GM21717 (cell line): ENCODE data around the gene RRM2.
A peak's percentile ranks its signal among the peaks of the same experiment; 100 is the strongest.

Experiments
- ATAC-seq: cut with Tn5 transposase; IDR thresholded peaks from one replicate; pipeline ENCODE4 v1.9.1; 2021; ENCODE audit warnings: mild to moderate bottlenecking, moderate library complexity; ENCODE audit not compliant: unreplicated experiment

The RRM2 gene

GRCh38 chr2:10122500-10123280 is at the start of gene RRM2:
Gene RRM2 (plus strand): TSS chr2:10122739. CDS start chr2:10122799, 60 bp downstream.
- ATAC-seq = peak; percentile 66

GRCh38 chr2:10073706-10074105 is 48.8 kb upstream of the RRM2 start:
- no peak for ATAC-seq

- no peak for ATAC-seq
Observed at GRCh38 chr2:10075101-10075500, 47.4 kb upstream of the RRM2 start.

GRCh38 chr2:10075571-10076209 is 46.8 kb upstream of the RRM2 start:
- ATAC-seq = no peak

GRCh38 chr2:10076511-10076910 is 46.0 kb upstream of the RRM2 start:
- no peak for ATAC-seq

DNA sequence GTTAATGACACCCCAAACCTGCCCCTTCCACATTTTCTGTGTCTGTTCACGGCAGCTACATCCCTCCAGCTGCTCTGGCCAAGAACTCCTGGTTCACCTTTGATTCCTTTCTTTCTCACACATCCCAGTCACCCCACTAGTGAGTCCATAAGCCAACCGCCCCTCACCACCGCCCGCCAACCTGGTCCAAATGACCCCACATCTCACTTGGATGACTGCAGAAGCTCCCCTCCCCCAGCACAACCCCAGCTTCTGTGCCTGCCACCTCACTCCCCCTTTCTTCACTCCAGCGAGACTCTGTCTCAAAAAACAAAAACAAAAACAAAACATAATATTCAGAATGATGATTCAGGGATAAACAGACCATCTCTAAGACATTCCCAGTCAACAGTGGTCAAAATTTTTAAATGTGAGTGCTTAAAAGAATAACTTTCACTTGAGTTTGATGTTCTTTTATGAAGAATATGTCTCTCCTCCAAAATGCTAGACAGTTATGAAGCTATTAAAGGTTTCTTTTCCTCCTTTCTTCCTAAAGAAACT is 45.5 kb upstream of the RRM2 start:
- no peak for ATAC-seq

- no peak for ATAC-seq
Observed at GRCh38 chr2:10078001-10078400, 44.5 kb upstream of the RRM2 start.

DNA sequence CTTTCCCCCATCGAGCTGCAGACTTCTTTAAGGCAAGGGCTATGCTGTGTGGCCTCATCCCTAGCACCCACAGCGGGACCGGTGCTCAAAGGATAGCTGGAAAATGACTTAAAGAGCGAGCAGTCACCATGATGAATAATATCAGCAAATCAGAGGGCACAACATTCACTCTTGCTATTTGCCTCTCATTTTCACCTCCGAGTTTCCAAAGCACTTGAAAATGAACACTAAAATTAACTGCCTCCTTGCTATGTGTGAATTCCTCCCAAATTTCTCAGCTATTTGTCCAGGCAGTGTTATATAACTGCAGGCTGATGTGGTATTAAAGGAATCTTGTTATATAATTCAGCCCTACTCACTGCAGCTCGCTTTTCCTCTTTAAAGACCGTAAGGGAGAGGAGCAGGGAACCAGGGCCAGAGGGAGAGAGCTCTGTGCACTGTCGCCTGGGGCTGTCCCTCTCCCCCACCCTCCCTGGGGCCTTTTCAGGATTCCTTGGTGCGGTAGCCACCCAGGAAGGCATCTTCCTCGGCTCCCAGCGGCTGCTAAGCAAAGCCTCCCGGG is 43.8 kb upstream of the RRM2 start:
- no peak for ATAC-seq

DNA sequence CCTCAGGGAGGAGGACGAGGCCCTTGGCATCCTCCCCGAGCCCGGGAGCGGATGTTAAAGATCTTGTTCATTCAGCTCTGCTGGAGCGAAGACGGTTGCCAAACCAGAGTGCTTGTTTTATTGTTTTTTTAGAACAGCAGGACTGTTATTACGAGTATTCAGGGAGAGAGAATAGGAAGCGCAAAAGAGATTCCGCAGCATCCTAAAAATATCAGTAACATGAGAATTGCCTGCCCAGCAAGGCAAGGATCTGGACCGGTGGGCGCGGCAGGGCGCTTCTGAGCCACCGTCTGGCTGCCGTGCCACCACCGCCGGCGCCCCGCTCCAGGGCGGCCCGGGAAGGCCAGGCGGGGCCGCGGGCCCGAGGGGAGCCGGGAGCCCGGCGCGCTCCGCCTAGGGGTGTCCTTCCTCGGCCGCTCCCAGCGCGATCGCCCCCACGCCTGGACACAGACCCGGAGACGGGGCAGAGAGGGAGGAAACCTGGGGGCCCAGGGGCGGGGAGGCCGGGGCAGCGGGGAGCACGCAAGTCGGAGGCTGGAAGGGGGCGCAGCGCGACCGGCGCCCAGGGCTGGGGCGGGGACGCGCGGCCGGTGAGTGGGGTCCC is 43.2 kb upstream of the RRM2 start:
- no peak for ATAC-seq

- ATAC-seq = no peak
Observed at GRCh38 chr2:10079870-10080535, 42.5 kb upstream of the RRM2 start, which contains the start of gene CYS1. Gene CYS1 (minus strand): TSS chr2:10080411. CDS start chr2:10080223, 188 bp downstream.

DNA sequence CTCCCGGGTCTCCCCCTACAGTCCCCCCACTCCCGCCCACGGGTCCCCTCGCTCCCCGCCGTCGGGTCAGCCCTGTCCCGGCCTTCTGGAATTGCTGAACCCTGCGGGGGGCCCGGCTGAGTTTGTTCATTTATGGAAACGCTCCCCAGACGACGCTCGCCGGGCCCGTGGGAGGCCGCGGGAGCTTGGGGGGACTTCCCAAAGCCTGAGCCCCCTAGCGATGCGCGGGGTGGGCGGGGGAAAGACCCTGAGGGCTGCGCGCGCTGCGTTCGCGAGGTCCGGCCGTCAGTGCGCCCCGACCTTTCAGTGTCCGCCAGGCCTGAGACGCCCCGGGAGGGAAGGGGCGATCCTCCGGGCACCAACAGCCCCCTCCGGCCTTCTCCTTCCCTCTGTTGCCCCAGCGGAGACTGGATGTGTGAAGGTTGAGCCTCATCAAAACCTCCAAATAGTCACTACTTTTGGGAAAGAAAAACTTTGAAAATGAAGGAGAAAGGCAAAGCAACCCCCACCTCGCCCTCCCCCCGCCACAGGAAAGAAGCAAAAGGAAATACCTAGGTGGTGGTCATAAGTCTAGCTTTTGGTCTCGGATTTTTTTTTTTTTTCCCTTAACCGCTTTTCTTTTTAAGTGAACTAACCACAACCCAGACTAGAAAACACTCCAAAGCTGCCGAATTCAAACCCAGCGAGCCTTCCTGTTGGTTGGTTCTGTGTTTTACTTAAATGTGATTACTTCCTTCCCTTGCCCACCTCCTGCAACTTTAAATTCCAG is 41.8 kb upstream of the RRM2 start:
- no peak for ATAC-seq

DNA sequence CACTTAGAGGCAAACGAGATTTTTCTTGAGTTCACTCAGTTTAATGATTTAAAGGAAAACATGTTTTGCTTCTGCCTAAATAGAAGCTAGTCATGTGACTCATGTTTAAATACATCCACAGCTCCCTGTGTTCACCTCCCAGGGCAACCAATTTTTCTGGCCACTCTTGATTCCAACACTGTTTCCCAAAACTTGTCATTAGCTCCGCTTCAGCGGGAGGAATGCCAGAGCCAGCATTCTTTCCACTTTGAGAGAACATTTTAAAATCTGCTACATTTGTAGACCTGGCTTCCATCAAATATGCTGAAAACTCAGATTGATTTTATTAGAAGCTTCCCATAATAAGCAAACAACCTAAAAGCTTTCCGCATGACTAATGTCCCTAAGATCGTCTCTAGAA is 39.5 kb upstream of the RRM2 start:
- no peak for ATAC-seq

GRCh38 chr2:10083692-10084211 is 38.8 kb upstream of the RRM2 start:
- no peak for ATAC-seq

GRCh38 chr2:10084223-10084865 is 38.2 kb upstream of the RRM2 start:
- no peak for ATAC-seq

GRCh38 chr2:10085043-10085667 is 37.4 kb upstream of the RRM2 start:
- no peak for ATAC-seq

DNA sequence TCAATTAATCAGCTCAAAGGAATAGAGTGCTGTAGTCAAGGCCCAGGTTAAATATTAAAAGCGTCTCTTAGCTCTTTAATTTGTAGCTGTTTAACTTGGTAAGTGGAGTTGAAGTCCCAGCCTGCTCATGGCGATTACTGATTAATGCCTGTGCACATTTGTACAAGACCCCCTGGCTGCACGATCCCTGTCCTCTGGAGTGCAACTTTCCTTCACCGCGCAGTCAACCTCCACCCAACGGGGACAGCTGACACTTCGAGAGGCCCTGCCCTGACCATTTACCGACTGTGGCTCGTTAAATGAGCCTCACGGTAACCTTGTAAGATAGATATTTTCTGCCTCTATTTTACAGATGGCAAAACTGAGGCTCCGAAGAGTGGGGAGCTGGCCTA is 36.9 kb upstream of the RRM2 start:
- ATAC-seq = no peak

GRCh38 chr2:10086950-10087349 is 35.6 kb upstream of the RRM2 start:
- no peak for ATAC-seq

DNA sequence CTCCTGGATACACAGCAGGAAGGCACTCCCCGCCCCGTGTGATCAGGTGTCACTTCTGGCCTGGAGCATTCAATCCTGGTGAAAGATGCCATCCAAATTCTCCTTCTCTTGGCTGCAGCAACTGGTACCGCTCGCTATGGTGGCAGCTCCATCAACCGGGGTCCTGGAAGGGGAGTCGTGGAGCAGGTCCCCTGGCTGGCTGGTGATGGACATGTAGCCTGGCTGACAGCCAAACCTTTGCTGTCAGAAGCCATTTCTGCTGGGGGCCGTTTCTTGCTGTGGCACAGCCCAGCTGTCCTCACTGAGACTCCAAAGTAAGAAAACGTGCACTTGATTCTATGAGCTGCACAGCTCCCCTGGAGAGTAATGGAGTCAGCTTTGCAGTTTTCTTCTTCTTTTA is 35.2 kb upstream of the RRM2 start:
- ATAC-seq = no peak
